ENCODE results near the gene PPP3CB.

- TF ChIP-seq REST (IDR thresholded peaks at IDR 0.05; ENCODE audit: insufficient read depth in 1 of 2, low read depth in 2 of 2, low read length in 2 of 2) (no peak), TAF1 (IDR thresholded peaks at IDR 0.05; ENCODE audit: borderline replicate concordance, insufficient read depth, low read length) (no peak), SIN3A (IDR thresholded peaks at IDR 0.05; ENCODE audit: borderline replicate concordance, insufficient read depth, low read length) (no peak), POLR2AphosphoS5 (IDR thresholded peaks at IDR 0.05; ENCODE audit: low read depth, low read length) (no peak)
These were observed 5.8 kb upstream of the PPP3CB start for GRCh38 chr10:73501651-73502050.
